ENCODE data around the gene SPATA16. TPM values are rescaled to one million over a fixed set of nuclear protein-coding genes. Genes with fewer than 3 reads are reported as not detected.

SPATA16 gene
- total RNA-seq, 4 donors from 2014 or later: not detected

GRCh38 chr3:172905451-172905850 is 235.6 kb downstream of the SPATA16 start:
- TF ChIP-seq CTCF (IDR thresholded peaks at IDR 0.05) (no peak), POLR2A (IDR thresholded peaks at IDR 0.05) (no peak)
- DNase-seq (ENCODE audit: low spot score in 2 of 2): no peak
- WGBS, 2 donors: 89% methylated on average over 1 of the region's 1 CpG

GRCh38 chr3:172904711-172905373 is 236.2 kb downstream of the SPATA16 start:
- WGBS, 2 donors: 37 to 40% methylated on average over 9 of the region's 9 CpGs
- TF ChIP-seq POLR2A (IDR thresholded peaks at IDR 0.05): no peak
- TF ChIP-seq CTCF (IDR thresholded peaks at IDR 0.05): no peak
- DNase-seq (ENCODE audit: low spot score in 2 of 2): no peak
- intact Hi-C loops (cut with DNase I; ENCODE audit: low total_unique reads): no loop called here
- no peak overlapping the region for H3K4me3 ChIP-seq (ENCODE audit: low read depth, poor library complexity, severe bottlenecking)

More at GRCh38 chr3:172905451-172905850, 235.6 kb downstream of the SPATA16 start:
- H3K4me3 ChIP-seq (ENCODE audit: low read depth, poor library complexity, severe bottlenecking): no peak overlapping the region
- intact Hi-C loops (cut with DNase I; ENCODE audit: low total_unique reads): no loop called here

- no peak for TF ChIP-seq CTCF (IDR thresholded peaks at IDR 0.05)
- no peak for TF ChIP-seq POLR2A (IDR thresholded peaks at IDR 0.05)
- 32 to 61% methylated on average over 3 of the region's 3 CpGs for WGBS, 2 donors
- intact Hi-C loops (cut with DNase I; ENCODE audit: low total_unique reads): no loop called here
These were observed 237.3 kb downstream of the SPATA16 start for GRCh38 chr3:172903642-172904320.

GRCh38 chr3:172892158-172892557 is 248.9 kb downstream of the SPATA16 start:
- H3K4me3 ChIP-seq (ENCODE audit: low read depth, poor library complexity, severe bottlenecking): no peak overlapping the region
- TF ChIP-seq CTCF (IDR thresholded peaks at IDR 0.05) (no peak), POLR2A (IDR thresholded peaks at IDR 0.05) (no peak)
- 13 to 31% methylated on average over 2 of the region's 2 CpGs for WGBS, 2 donors
- intact Hi-C loops (cut with DNase I; ENCODE audit: low total_unique reads): no loop called here
- DNase-seq (ENCODE audit: low spot score in 2 of 2): no peak

More at GRCh38 chr3:172903642-172904320, 237.3 kb downstream of the SPATA16 start:
- no peak overlapping the region for H3K4me3 ChIP-seq (ENCODE audit: low read depth, poor library complexity, severe bottlenecking)
- no peak for DNase-seq (ENCODE audit: low spot score in 2 of 2)

- no peak for DNase-seq (ENCODE audit: low spot score in 2 of 2)
- intact Hi-C loops (cut with DNase I; ENCODE audit: low total_unique reads): no loop called here
- 65 to 74% methylated on average over 2 of the region's 2 CpGs for WGBS, 2 donors
- no peak for TF ChIP-seq POLR2A (IDR thresholded peaks at IDR 0.05)
- TF ChIP-seq CTCF (IDR thresholded peaks at IDR 0.05): no peak
- H3K4me3 ChIP-seq (ENCODE audit: low read depth, poor library complexity, severe bottlenecking): no peak overlapping the region
These were observed 255.3 kb downstream of the SPATA16 start for GRCh38 chr3:172885704-172886103.

Measured in lower leg skin (tissue), 4 donors.